Activated gamma-delta T cell (primary cell): Measurements from ENCODE around the gene DPYSL4.

Experiments used
- DNase-seq: peaks from one replicate; lab custom pipeline; 2025; lab: John Stamatoyannopoulos, UW
- total RNA-seq, 2 donors: gene quantifications; one replicate each; lab custom pipeline; 2026; lab: John Stamatoyannopoulos, UW

The DPYSL4 gene
- total RNA-seq, result 0.41 to 1.7 reads per million in 2 donors

DNA sequence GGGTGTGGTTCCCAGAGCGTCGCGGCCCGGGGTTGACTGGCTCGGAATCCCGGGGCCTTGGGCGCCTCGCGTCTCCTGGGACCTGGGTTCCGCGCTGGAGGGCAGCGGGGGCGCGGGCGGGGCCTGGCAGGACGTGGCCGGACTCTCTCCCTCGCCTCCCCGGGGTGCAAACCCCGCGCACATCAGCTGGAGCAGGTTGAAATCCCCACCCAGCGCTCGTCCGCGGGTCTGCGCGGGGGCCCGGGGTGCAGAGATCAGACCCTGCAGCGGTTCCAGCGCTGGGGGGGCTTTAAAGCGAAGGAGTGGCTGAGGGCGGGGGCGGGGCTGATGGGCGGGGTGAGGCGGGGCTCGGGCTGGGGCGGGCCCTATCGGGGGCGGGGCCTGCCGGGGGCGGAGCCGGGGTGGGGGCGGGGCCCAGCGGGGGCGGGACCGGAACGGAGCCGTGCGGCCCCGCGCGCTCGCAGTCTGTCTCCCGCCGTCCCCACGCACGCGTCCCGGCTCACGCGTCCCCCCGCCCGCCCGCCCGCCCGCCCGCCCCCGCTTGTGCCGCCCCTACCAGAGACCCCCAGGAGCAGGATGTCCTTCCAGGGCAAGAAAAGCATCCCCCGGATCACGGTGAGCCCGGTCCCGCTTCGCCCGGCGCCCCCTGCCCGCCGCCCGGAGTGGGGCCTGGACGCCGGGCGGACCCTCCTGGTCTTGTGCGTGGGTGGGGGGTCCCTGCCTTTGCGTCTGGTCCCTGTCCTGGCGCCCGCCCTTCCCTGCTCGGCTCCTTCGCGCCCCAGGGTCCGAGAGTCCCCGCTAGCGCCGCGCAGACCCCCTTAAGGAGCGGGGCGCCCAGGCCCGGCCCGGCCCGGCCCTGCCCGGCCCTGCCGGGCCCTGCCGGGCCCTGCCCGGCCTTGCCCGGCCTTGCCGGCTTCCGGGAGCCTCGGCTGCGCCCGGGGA lies at the start of gene DPYSL4:
Gene DPYSL4, plus strand, starts transcription at position 461 of the 942 bp plus-strand sequence. Its CDS starts 116 bp downstream, at position 577.
- DNase-seq, result no peak

GRCh38 chr10:132137111-132138072 lies 49.4 kb upstream of the DPYSL4 start:
- DNase-seq, result no peak

DNA sequence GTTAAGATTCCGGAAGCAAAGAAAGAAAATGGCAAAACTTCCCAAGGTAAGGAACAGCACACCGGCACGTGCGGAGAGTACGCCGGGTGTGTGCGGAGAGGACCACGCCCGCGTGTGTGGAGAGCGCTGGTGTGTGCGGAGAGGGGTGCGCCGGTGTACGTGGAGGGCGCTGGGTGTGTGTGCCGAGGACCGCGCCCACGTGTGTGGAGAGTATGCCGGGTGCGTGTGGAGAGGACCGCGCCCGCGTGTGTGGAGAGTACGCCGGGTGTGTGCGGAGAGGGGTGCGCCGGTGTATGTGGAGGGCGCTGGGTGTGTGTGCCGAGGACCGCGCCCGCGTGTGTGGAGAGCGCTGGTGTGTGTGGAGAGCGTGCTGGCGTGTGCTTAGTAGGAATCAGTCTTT lies 48.6 kb upstream of the DPYSL4 start:
- DNase-seq, result no peak

DNA sequence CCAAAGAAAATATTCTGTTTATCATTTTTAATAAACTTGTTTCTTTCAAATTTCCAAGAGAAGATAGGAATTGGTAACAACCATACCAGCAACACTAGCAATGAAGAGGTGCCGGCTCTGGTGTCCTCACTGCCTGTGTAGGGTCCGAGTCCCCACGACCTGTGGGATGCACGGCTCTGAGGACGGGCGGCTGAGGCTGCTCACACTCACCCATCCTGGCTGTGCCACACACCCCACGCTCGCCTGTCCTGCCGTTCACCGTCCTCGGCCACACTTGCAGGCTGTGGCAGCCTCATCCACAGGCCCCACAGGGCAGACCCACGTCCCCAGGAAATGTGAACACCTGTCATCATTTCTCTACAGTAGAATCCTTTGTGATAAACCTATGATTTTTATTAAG lies 48.2 kb upstream of the DPYSL4 start:
- no peak for DNase-seq

GRCh38 chr10:132139526-132139925 lies 47.2 kb upstream of the DPYSL4 start:
- no peak for DNase-seq

DNA sequence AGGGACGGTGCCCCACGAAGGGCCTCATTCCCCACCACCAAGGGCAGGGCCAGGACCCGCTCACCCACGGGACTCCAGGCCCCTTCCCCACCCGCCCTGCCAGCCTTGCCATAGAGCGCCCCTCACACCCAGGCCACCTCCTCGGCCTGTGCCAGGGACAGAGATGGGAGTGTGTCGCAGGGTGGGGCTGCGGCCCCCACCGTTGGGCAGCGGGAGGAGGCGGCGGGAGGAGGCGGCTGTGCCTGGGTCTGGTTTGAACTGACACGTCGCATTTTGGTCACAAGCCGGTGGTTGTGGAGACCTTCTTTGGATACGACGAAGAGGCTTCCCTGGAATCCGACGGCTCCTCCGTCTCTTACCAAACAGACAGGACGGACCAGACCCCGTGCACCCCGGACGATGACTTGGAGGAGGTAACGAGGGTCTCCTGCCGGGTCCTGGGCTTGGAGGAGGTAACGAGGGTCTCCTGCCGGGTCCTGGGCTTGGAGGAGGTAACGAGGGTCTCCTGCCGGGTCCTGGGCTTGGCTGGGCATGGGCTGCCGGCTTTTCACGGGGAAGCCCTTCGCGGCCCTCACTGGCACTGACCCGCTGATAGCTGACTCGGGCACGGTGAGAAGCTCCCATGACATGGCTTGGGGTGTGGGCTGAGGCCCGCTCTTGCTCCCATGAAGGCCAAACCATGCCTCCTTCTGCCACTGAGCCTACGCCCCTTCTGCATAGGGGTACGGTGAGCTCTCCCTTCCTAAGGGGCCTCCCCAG lies 46.4 kb upstream of the DPYSL4 start:
- DNase-seq, result no peak

DNA sequence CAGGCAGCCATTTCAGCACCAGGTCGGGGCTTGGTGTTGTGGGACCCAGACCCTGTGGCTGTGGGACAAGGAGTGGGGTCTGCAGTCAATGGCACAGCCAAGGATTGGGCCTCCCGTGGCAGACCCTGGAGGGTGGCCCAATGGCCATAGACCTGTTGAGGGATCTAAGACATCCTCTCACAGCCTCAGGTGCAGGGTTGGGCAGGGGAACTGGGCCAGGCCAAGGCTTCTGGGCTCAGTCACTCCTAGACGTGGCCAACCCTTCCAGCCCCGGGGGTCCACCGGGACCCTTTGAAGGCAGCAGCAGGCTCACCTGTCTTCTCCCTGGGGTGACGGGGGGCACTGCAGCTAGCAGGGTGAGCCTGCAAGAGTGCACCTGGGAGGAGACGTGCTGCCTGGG lies 45.7 kb upstream of the DPYSL4 start:
- no peak for DNase-seq

- no peak for DNase-seq
These were observed 45.0 kb upstream of the DPYSL4 start for GRCh38 chr10:132141526-132142395.

GRCh38 chr10:132142396-132143161 lies 44.2 kb upstream of the DPYSL4 start:
- no peak for DNase-seq

DNA sequence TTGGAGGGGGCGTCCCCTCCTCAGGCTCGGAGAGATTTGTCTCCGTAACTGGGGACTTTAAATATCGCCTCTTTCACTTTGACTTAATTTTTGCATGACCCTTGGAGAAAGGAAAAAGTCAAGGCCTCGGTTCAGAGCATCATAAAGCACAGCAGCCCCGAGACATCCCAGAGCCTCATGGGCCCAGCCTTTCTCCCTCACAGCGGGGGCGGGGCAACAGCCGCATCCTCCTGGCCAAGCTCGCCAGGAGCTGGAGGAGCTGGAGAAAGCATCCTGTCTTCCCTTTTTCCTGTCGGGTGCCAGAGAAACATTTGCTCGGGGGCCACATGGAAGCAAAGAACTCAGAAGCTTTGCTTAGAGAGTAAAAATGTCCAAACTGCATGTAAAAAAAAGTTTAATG lies 43.6 kb upstream of the DPYSL4 start:
- no peak for DNase-seq

DNA sequence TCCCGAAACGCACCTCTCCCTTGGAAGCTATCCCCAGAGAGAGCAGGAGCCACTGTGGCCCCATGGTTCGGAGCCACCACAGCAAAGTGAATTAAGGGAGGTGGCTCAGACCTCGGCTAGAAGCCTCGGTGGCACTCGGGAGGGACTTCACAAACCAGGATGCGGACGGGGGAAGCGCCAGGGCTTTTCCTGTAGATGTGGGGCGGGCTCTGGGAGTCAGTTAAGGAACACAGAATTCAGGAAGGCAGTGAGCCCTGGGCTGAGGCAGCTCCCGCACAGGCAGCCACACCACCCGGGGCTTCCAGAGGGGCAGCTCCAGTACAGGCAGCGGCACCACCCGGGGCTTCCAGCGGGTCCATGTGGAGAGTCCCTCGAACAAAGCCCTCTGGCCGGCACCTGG lies 42.7 kb upstream of the DPYSL4 start:
- no peak for DNase-seq

GRCh38 chr10:132145002-132145401 lies 41.7 kb upstream of the DPYSL4 start:
- DNase-seq, result no peak

DNA sequence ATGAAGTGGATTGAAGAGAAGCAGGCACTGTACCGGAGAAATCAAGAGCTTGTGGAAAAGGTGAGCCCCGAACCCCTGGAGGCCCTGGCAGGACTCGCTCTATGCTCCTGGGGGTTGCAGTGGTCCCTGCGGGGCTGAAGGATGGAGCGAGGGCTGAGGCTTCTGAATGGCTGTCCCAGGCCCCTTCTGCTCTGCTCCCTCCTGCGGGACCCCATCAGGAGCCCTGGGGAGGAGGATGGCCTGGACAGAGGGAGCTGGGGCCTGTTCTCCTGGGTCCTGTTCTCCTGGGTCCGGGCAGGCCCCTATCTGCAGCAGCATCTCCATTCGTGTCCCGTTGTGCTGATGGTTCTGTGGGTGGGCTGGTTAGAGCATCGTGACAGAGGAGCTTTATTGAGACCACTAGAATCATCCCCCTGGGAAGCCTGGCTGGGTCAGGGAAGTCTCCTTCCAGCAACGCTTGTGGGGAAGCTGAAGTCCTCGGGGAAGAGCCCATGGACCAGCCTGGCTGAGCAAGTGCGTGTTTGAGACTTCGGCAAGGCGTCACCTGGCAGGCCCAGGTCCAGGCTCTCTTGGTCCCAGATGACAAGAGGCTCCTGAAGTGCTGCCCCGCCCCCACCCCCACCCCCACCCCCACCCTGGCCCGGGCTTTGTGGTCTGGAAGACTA lies 41.1 kb upstream of the DPYSL4 start:
- DNase-seq, result no peak

DNA sequence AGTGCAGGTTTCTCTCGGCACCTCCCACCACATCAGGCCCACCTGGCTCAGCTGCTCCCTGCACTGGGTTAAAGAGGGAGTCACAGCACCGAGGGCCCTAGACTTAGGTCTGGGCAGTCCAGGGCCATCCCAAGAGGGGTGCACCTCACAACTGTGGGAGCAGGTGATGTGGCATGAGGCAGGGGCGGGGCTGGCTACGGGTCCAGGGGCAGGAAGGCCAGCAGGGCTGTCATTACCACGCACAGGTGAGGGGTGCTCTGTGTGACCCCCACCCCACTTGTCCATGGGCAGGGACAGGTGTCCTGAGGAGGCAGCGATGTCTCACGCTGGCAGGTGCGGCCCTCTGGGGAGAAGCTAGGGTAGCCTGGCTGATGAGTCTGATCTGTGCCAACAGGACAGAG lies 40.5 kb upstream of the DPYSL4 start:
- DNase-seq, result no peak

DNA sequence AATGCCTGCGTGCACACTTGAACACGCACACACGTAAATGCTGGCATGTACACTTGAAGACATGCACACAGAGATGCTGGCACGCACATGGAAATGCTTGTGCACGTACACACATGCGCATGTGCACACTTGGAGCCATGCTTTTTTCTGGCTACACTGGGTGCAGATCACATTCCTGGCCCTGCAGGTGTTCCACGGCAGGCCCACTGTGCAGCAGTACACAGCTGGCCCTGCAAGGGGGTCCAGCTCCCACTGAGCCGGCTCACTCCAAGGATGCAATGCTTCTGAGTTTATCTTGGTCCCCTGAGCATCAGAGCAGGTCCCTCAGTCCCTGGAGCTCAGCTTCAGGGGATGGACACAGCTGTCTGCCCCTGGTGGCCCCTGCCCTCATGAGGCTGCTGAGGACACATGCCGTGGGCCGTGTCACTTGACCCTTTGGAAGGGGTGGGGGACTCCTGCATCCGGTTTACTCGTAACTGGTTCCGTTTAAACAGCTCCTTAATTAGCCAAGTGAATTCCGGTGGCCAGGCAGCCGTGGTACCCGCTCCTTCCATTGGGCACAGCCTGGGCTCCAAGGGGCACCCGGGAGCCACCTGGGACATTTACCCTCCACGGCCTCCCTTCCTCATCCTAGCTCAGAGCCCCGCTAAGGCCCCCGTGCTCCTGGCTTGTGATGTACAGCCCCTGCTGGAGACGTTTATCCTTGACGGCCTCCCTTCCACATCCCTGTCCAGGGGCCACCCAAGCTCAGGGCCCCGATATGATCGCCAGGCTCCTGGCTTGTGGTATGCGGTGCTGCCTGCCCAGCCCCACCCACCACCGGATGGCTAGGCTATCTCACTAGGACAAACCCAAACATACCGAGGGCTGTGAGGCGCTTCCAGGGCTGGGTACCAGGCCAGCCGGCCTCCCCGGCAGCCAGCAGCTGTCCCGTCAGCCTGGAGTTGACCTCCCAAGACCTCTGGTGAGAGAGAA lies 39.5 kb upstream of the DPYSL4 start:
- no peak for DNase-seq

DNA sequence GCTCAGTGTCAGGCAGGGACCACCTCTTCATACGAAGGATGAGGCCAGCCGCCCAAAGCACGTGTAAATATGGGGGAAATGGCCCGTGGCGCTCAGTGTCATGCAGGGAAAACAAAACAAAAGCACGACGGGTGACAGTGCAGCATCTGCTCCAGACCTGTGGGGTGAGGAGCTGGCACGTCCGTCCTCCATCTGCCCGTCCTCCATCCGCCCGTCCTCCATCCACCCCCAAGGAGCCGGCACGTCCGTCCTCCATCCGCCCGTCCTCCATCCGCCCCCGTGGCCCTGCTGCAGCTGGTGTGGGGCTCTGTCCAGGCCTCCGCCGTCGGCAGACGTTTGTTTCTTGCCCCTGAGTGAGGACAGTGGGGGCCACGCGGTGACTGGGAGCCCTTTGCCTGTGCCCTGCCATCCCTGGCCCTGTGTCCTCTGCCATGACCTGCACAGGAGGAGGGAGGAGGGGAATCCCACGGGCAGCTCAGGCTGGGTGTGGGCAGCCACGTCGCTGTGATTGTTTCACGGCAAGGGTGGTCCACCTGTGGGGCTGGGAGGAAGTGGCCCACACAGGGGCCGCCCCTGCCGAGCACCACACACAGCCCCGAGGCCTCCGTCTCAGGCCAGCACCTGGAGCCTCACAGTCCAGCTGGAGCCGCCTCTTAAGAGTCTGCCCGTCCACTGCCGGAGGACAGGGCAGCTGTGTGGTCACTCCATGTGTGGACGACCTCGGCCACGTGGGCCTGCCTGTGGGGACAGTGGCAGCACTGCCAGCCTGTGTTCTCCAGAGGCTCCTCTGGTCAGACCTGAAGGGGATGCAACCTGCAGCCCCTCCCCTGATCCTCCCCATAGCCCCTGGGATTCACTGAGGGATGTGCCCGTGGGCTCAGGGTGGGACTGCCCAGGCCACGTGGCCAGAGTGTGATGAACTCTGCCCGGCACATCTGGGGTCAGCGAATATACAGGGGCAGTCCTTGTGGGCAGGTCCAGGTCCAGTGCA lies 38.2 kb upstream of the DPYSL4 start:
- DNase-seq, result no peak

DNA sequence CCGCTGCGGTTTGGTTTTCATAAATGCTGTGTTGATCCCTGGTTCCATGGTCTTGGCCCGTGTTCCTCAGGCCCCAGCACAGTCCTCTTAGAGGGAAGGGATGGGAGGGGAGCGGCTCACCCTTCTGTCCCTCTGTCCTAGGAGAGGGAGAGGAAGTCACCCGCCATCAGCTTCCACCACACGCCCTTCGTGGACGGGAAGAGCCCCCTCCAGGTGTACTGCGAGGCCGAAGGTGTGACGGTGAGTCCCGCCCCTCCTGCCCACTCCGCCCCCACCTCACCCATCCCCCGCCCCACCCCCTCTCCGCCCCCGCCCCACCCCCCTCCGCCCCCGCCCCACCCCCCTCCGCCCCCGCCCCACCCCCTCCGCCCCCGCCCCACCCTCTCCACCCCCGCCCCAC lies 37.5 kb upstream of the DPYSL4 start:
- DNase-seq, result no peak
